SK-N-SH (cell line): Measurements from ENCODE around the gene MAMSTR.

Source experiments
- CHD2 ChIP-seq: fragments of 150-350 bp; IDR thresholded peaks from 2 replicates; pipeline ENCODE4 v1.6.1; 2018; ENCODE audit warnings: low read length; ENCODE audit not compliant: partially characterized antibody
- EP300 ChIP-seq, 2 experiments: IDR thresholded peaks; 2 replicates each; pipeline versions ENCODE4 v1.4.0 to v1.6.1; 2012; ENCODE audit warnings: borderline replicate concordance in 1 of 2, low read depth in 1 of 2, low read length in 1 of 2
- TAF1 ChIP-seq: IDR thresholded peaks from 2 replicates; pipeline ENCODE4 v1.6.1; 2012; ENCODE audit warnings: low read depth, mild to moderate bottlenecking, low read length, moderate library complexity, borderline replicate concordance
- TEAD4 ChIP-seq: IDR thresholded peaks from 2 replicates; pipeline ENCODE4 v1.4.0; 2012; ENCODE audit warnings: mild to moderate bottlenecking, borderline replicate concordance; ENCODE audit not compliant: insufficient read depth
- YY1 ChIP-seq: IDR thresholded peaks from 2 replicates; pipeline ENCODE4 v1.4.0; 2012; ENCODE audit warnings: low read depth, mild to moderate bottlenecking
- TF ChIP-seq, protein P1 (sequence below): fragments of 200-600 bp; sonication (generic); IDR thresholded peaks from 2 replicates; pipeline ENCODE4 v1.6.1; 2017; ENCODE audit warnings: antibody characterized with exemption, mild to moderate bottlenecking, moderate library complexity
- TF ChIP-seq, protein P2 (sequence below): IDR thresholded peaks from 2 replicates; pipeline ENCODE4 v1.4.0; 2012; ENCODE audit warnings: low read depth, borderline replicate concordance
- TF ChIP-seq, protein P3 (sequence below): IDR thresholded peaks from 2 replicates; pipeline ENCODE4; 2012

DNA sequence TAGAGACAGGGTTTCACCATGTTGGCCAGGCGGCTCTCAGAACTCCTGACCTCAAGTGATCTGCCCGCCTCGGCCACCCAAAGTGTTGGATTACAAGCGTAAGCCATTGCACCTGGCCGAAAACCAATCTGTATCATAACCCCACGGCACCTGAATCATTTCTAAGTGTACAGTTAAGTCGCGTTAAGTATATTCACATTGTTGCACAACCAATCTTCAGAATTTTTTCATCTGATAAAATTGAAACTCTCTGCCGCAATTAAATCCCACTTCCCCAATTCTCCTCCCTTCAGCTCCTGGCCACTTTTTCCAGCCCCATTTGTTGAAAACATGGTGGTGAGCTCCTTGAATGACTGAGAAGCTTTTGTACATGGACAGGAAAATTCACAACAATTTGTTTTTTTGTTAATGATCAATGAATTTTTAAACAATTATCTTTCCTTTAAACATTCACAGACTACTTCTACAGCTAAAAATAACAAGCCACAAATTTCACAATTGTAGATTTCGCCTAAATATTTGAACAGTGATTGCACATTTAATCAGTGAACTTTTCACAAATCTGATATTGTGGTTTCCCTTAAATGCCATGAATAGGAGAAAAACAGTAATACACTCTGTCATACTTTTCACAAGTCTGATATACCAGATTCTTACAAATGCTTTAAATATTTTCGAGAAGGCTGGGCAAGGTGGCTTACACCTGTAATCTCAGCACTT is 49.6 kb upstream of the MAMSTR start:
- TF ChIP-seq, protein P1, sequence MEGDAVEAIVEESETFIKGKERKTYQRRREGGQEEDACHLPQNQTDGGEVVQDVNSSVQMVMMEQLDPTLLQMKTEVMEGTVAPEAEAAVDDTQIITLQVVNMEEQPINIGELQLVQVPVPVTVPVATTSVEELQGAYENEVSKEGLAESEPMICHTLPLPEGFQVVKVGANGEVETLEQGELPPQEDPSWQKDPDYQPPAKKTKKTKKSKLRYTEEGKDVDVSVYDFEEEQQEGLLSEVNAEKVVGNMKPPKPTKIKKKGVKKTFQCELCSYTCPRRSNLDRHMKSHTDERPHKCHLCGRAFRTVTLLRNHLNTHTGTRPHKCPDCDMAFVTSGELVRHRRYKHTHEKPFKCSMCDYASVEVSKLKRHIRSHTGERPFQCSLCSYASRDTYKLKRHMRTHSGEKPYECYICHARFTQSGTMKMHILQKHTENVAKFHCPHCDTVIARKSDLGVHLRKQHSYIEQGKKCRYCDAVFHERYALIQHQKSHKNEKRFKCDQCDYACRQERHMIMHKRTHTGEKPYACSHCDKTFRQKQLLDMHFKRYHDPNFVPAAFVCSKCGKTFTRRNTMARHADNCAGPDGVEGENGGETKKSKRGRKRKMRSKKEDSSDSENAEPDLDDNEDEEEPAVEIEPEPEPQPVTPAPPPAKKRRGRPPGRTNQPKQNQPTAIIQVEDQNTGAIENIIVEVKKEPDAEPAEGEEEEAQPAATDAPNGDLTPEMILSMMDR, result no peak
- TF ChIP-seq TEAD4 (no peak), EP300 (IDR thresholded peaks at IDR 0.05; ENCODE audit: borderline replicate concordance in 1 of 2, low read depth in 1 of 2, low read length in 1 of 2) (no peak), TAF1 (no peak), YY1 (no peak), CHD2 (no peak)
- TF ChIP-seq, protein P2, sequence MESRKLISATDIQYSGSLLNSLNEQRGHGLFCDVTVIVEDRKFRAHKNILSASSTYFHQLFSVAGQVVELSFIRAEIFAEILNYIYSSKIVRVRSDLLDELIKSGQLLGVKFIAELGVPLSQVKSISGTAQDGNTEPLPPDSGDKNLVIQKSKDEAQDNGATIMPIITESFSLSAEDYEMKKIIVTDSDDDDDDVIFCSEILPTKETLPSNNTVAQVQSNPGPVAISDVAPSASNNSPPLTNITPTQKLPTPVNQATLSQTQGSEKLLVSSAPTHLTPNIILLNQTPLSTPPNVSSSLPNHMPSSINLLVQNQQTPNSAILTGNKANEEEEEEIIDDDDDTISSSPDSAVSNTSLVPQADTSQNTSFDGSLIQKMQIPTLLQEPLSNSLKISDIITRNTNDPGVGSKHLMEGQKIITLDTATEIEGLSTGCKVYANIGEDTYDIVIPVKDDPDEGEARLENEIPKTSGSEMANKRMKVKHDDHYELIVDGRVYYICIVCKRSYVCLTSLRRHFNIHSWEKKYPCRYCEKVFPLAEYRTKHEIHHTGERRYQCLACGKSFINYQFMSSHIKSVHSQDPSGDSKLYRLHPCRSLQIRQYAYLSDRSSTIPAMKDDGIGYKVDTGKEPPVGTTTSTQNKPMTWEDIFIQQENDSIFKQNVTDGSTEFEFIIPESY, result no peak
- TF ChIP-seq, protein P3, sequence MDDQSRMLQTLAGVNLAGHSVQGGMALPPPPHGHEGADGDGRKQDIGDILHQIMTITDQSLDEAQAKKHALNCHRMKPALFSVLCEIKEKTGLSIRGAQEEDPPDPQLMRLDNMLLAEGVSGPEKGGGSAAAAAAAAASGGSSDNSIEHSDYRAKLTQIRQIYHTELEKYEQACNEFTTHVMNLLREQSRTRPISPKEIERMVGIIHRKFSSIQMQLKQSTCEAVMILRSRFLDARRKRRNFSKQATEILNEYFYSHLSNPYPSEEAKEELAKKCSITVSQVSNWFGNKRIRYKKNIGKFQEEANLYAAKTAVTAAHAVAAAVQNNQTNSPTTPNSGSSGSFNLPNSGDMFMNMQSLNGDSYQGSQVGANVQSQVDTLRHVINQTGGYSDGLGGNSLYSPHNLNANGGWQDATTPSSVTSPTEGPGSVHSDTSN, result no peak
